GM10266 (cell line): ENCODE measurements around the gene ZNF813.

Experiments used
- DNase-seq: peaks from one replicate; pipeline ENCODE4 v3.0.0; 2012; ENCODE audit errors: extremely low spot score
- CTCF ChIP-seq: IDR thresholded peaks from 2 replicates; pipeline ENCODE4 v1.5.1; 2012; ENCODE audit warnings: mild to moderate bottlenecking, low read depth; ENCODE audit not compliant: control insufficient read depth, insufficient read depth; ENCODE audit errors: missing control alignments

The ZNF813 gene

GRCh38 chr19:53540091-53540490, 72.6 kb downstream of the ZNF813 start:
- DNase-seq: no peak
- TF ChIP-seq CTCF: no peak

- no peak for DNase-seq
Measured at GRCh38 chr19:53541971-53542370, 74.4 kb downstream of the ZNF813 start.

GRCh38 chr19:53545271-53546065, 77.9 kb downstream of the ZNF813 start:
- DNase-seq: no peak
- no peak for TF ChIP-seq CTCF

More at GRCh38 chr19:53541971-53542370, 74.4 kb downstream of the ZNF813 start:
- TF ChIP-seq CTCF: no peak
